Stomach (tissue), 4 donors: ENCODE data around the gene RGS7BP.

ENCODE experiments used
- EP300 ChIP-seq: sonication (generic); formaldehyde crosslinking; IDR thresholded peaks from one replicate; pipeline ENCODE4 v1.6.1; 2017; ENCODE audit warnings: antibody characterized with exemption
- POLR2A ChIP-seq, 4 donors: fragments of 450-650 bp; IDR thresholded peaks; one replicate each; pipeline ENCODE4 v1.6.1; 2016; ENCODE audit warnings: antibody characterized with exemption in 4 of 4, control low read depth in 2 of 4, mild to moderate bottlenecking in 1 of 4, moderate library complexity in 1 of 4
- TF ChIP-seq, protein P1 (sequence below), 7 experiments: fragments of 450-650 bp in 4 of 7; fragments of 200-600 bp in 3 of 7; sonication (generic) in 3 of 7; IDR thresholded peaks; one replicate each; pipeline ENCODE4 v1.5.1; 2016 to 2019; ENCODE audit warnings: antibody characterized with exemption in 7 of 7, control low read depth in 2 of 7, mild to moderate bottlenecking in 1 of 7

DNA sequence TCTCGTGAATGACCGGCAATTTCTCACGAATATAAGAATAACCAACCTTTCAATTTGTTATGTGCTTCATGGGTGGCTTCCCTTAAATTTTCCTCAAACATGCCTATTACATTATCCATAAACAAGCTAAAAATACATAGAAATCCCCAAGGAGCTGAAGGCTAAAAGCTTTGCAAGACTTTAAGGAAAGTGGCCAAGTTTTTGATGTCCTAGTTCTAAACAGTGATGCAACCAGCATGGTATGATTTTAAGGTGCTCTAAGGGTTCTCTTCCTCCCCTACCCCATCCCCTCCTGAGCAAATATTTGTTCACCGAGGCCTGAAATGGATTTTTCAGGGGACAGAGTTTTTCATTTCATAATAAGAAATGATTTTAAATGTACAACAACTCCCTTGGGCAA lies 79.8 kb downstream of the RGS7BP start:
- TF ChIP-seq POLR2A (IDR thresholded peaks at IDR 0.05) = no peak
- TF ChIP-seq, protein P1, sequence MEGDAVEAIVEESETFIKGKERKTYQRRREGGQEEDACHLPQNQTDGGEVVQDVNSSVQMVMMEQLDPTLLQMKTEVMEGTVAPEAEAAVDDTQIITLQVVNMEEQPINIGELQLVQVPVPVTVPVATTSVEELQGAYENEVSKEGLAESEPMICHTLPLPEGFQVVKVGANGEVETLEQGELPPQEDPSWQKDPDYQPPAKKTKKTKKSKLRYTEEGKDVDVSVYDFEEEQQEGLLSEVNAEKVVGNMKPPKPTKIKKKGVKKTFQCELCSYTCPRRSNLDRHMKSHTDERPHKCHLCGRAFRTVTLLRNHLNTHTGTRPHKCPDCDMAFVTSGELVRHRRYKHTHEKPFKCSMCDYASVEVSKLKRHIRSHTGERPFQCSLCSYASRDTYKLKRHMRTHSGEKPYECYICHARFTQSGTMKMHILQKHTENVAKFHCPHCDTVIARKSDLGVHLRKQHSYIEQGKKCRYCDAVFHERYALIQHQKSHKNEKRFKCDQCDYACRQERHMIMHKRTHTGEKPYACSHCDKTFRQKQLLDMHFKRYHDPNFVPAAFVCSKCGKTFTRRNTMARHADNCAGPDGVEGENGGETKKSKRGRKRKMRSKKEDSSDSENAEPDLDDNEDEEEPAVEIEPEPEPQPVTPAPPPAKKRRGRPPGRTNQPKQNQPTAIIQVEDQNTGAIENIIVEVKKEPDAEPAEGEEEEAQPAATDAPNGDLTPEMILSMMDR (IDR thresholded peaks at IDR 0.05) = no peak
- no peak for TF ChIP-seq EP300
